HG03439 (cell line): ENCODE measurements around the gene GLIS1.

Experiments
- ATAC-seq: cut with Tn5 transposase; IDR thresholded peaks from one replicate; pipeline ENCODE4 v1.9.1; 2021; ENCODE audit warnings: mild to moderate bottlenecking, moderate library complexity; ENCODE audit not compliant: unreplicated experiment

The GLIS1 gene

GRCh38 chr1:53620061-53620855 lies 118.7 kb downstream of the GLIS1 start:
- no peak for ATAC-seq

DNA sequence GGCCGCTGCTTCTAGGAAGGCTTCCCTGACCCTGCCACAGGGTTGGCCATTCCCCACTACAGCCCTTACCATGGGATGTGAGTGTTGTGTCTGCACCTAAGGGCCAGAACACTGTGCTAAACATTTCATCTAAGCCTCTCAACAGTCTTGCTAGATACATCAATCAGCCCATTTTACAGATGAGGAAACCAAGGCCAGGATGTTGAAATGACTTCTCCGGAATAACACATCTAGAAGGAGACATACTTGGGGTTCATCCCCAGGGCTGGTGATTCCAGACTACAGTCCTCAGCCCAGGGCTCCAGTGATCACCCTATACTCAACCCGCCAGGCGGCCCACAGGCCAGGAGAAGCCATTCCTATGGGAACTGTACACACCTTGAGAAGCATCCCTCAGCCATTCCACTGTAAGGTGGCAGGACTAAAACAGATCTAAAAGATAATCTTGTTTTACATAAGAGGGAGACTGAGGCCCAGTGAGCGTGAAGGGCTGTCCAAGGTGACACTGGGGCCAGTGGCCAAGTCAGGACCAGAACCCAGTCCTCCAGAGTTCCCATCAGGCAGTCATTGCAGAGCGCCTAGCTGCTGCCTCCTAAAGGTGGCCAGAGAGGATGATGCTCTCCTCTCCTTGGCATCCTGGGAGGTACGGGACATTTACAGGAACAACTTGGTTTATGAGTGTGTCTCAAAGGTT lies 119.5 kb downstream of the GLIS1 start:
- no peak for ATAC-seq

- ATAC-seq, result no peak
Measured at GRCh38 chr1:53618500-53619366, 120.2 kb downstream of the GLIS1 start.

DNA sequence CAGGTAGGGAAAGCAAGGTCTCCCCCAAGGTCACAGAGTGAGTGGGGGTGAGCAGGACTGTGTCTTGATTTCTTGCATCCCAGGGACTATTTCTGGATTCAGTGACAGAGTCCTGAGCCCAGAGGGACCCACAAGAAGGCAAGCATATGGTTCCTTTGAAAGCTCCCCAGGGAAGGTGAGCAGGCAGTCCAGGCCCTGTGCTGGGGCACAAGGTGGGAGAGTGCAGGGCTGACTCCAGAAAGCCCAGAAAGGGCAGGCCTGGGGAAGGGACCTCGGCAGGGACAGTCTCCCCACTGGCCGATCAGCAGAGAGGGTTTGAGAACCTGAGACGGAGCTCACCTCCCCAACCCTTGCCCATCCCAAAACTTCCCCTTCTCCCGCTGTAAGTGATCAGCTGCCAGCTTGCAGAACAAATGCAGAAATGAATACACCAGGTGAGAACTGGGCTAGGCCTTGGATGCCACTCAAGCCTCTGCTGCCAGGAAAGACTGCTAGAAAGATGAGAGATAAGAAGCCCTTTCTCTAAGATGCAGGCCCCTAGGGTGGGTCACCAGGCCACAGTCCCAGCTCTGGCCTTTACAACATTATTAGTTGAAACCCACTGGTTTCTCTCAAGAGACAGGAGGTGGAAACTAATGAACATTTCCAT lies 121.0 kb downstream of the GLIS1 start:
- ATAC-seq, result no peak

- ATAC-seq, result no peak
Measured at GRCh38 chr1:53617382-53617781, 121.6 kb downstream of the GLIS1 start.

DNA sequence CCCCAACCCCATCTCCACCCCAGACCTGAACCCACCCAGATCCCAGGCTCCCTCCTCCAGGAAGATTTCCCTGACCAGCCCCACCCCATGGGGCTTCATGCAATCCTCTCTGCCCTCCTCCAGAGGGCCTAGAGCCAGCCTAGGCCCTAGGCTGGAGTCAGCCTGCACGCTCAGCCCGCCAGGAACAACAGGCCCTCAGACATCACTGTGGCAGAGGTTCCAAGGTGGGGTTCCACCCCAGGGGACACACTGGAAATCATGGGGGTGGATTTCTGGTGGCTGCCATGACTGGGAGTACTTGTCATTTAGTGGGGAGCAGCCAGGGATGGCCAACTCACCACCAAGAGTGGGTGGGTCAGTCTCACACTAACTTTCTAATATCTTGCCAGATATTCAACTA lies 122.0 kb downstream of the GLIS1 start:
- ATAC-seq, result no peak

- ATAC-seq, result no peak
Measured at GRCh38 chr1:53616511-53616910, 122.5 kb downstream of the GLIS1 start.

DNA sequence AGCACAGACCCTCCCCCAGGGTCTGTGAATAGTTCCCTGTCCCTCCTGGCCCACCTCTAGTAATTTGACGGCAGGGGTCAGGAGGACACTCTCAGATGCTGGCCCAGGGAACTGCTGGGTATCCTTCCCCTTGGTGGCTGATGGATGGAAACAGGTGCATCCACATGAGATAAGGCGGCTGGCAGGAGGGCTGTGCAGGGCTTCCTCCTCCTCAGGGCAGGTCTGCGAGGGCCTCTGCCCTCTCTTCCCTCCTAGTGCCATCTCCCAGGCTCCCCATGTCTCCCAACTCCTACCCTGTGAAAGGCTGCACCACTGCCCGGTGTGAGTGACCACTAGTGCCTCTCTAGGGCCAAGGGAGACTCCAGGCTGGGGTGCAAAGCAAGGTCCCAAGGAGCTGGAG lies 123.9 kb downstream of the GLIS1 start:
- ATAC-seq, result no peak

DNA sequence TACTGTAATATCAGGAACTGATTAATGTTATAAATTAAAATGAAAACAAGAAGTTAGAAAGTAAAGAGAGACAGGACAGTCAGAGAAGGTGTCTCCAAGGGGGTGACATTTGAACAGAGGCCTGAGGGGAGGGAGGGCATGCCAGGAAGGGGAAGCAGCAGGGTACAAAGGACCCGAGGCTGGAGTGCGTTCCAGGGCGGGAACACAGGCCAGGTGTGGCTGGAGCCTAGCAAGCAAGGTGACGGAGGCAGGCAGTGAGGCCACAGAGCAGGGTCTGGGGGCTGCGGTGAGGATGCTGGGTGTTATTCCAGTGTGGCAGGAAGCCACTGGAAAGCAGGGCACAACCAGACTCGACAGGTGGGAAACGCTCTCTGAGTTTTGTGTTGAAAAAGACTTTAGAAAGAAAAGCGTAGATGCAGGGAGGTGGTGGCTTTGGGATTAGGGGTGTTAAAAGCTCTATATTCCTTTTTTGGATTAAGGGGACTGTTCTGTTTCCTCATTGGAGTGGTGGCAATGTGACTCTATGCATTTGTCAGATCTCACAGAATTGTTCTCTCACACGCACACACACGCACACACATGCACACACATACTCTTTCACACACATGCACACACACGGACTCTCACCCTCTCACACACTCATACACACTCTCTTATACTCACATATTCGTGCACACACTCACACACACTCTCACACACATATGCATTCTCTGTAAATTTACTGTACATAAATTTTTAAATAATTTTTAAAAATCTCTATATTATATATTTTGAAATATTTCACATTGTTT lies 124.5 kb downstream of the GLIS1 start:
- no peak for ATAC-seq

GRCh38 chr1:53608676-53609075 lies 130.3 kb downstream of the GLIS1 start:
- ATAC-seq, result no peak

DNA sequence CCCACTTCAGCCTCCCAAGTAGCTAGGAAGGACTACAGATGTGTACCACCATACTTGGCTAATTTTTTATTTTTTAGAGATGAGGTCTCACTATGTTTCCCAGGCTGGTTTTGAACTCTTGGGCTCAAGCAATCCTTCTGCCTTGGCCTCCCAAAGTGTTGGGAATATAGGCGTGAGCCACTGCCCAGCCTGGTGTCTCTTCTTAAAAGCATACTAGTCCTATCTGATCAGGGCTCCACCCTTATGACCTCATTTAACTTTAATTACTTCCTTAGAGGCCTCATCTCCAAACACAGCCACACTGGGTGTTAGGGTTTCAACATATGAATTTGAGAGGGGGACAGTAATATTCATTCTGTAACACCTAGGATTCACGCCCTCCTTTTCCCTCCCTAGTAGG lies 130.9 kb downstream of the GLIS1 start:
- no peak for ATAC-seq

DNA sequence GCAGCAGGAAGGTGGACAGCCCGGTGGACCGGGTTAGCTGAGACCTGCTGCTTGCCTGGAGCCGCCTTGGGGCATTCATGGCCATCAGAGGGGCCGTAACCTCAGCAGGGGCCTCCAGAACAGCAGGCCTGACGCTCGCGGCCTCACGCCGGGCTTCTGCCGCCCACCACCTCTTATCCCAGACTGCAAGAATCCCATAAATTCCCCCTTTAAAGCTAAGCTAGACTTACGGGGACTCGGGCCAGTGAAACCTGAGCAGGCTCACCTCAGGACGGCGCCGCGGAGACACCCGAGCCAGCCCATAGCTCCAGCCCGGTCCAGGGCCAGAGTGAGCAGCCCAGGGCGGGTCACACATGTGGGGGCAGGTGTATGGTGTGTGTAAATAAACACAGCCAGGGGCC lies 132.3 kb downstream of the GLIS1 start:
- ATAC-seq, result no peak

DNA sequence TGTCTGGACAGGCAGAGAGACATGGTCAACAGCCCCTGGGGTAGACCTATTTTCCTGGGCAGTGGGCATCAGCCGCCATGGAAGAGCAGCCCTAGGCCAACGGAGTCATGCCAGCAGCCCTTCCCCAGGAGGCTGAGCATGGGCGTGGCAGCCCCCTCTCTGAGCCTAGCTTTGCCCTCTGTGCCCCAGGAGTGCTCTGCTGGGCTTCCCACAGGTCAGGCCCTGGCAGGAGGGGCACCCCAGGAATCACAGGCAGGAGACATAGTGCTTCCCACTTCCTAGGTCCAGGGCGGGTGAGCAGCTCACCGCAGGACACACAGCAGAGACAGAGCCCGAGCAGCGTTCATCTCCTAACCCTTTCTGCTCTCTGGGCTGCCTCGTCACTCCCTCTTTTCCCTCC lies 132.8 kb downstream of the GLIS1 start:
- ATAC-seq, result no peak

GRCh38 chr1:53605181-53605580 lies 133.8 kb downstream of the GLIS1 start:
- no peak for ATAC-seq

GRCh38 chr1:53604291-53604919 lies 134.6 kb downstream of the GLIS1 start:
- ATAC-seq, result no peak

DNA sequence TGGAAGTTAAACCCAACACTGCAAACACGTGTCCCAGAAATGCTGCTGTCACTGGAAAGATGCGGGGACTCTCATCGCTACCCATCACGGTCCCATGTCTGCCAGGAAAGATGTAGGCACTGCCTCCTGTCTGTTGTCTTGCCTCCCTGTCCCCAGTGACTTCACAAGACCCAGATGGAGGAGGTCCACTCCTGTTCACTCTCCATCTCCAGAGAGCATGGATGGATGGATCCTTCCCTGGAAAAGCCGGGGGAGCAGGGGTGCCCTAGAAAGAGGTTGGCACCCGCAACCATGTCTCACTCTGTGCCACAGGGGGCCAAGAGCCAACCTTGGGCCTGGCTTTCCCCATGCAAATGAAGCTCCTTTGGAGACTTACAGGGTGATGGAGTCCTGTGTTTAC lies 135.5 kb downstream of the GLIS1 start:
- ATAC-seq, result no peak

GRCh38 chr1:53601867-53602775 lies 136.8 kb downstream of the GLIS1 start:
- ATAC-seq, result no peak

DNA sequence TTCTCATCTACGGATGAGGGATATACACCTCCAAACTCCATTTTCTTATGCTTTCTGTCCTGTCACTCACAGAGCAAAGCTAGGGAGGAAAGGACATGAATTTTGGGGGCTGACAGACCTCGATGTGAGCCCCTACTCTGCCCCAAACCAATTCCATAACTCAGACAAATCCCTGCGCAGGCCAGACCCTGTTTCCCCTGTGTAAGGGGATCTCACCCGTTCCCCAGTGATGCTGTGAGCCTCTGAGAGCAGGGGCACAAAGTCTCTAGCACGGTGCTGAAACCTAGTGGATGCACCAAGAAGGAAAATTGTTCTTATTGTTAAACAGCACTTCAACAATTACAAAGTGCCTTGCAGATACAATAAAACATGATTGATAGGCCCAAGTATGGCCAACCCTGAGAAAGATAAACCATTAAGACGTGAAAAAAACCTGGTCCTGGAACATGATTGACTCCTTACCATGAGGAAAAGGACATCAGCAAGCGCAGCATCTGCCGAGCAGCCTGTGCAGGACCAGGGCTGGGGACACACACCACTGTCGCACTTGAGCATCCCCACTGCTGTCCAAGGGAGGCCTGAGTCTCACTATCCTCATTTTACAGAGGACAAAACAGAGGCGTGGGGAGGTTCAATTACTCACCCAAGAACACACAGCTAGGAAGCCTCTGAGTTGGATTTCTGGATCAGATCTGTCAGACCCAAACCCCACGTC lies 137.8 kb downstream of the GLIS1 start:
- ATAC-seq, result no peak
